ENCODE results near the gene HSF2.
A peak's percentile ranks its signal among the peaks of the same experiment; 100 is the strongest.

The HSF2 gene

DNA sequence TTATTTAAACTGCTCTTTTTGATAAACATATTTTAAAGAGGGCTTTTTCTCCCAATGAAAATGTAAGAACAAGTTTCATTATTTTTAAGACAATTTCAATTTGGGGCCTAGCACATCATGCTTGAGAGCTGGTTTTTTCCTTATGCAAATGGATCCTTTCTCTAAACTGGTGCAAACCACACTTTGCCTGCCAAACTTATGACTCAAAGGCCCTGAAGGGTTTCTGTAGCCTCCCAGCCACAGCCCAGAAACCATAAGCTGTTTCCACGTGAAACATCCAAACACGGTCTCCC is 451 bp upstream of the HSF2 start:
- H3K4me3 ChIP-seq (ENCODE audit: insufficient read depth, low read depth, low read length), result no peak overlapping the region
- peaks cover 14% of the 10 kb centered on the region for H3K4me1 ChIP-seq (ENCODE audit: control insufficient read depth, insufficient read depth, low read length)
- 0 to 5% methylated on average over 2 of the region's 2 CpGs for WGBS, 2 experiments
- H3K36me3 ChIP-seq (ENCODE audit: control insufficient read depth, insufficient read depth, low read length), result no peaks in the 10 kb centered on the region
- no peak overlapping the region for H3K27ac ChIP-seq (ENCODE audit: insufficient read depth, low read depth, low read length, poor library complexity, severe bottlenecking)
- H3K9me3 ChIP-seq (ENCODE audit: control insufficient read depth, low read length), result no peaks in the 10 kb centered on the region
- H3K27me3 ChIP-seq (ENCODE audit: control insufficient read depth, insufficient read depth, low read length, poor library complexity, severe bottlenecking), result peaks cover 42% of the 10 kb centered on the region

- Histone ChIP-seq H3K4me1 (ENCODE audit: control insufficient read depth, insufficient read depth, low read length) (peaks cover 14% of the 10 kb centered on the region), H3K27me3 (ENCODE audit: control insufficient read depth, insufficient read depth, low read length, poor library complexity, severe bottlenecking) (peaks cover 31% of the 10 kb centered on the region), H3K27ac (ENCODE audit: insufficient read depth, low read depth, low read length, poor library complexity, severe bottlenecking) (peak overlapping the region; percentile 83), H3K4me3 (ENCODE audit: insufficient read depth, low read depth, low read length) (peak overlapping the region; percentile 98), H3K36me3 (ENCODE audit: control insufficient read depth, insufficient read depth, low read length) (no peaks in the 10 kb centered on the region), H3K9me3 (ENCODE audit: control insufficient read depth, low read length) (no peaks in the 10 kb centered on the region)
- 0 to 1% methylated on average over 18 to 20 of the region's 20 CpGs for WGBS, 2 experiments
Observed at GRCh38 chr6:122400121-122400450, 634 bp downstream of the HSF2 start.

- Histone ChIP-seq H3K27ac (ENCODE audit: insufficient read depth, low read depth, low read length, poor library complexity, severe bottlenecking) (no peak overlapping the region), H3K36me3 (ENCODE audit: control insufficient read depth, insufficient read depth, low read length) (no peaks in the 10 kb centered on the region), H3K4me3 (ENCODE audit: insufficient read depth, low read depth, low read length) (peak overlapping the region; percentile 98), H3K27me3 (ENCODE audit: control insufficient read depth, insufficient read depth, low read length, poor library complexity, severe bottlenecking) (peaks cover 26% of the 10 kb centered on the region), H3K4me1 (ENCODE audit: control insufficient read depth, insufficient read depth, low read length) (peaks cover 14% of the 10 kb centered on the region), H3K9me3 (ENCODE audit: control insufficient read depth, low read length) (no peaks in the 10 kb centered on the region)
- 59 to 69% methylated on average over 4 of the region's 4 CpGs for whole genome bisulfite sequencing, 2 experiments
Observed at GRCh38 chr6:122400462-122401089, 1.1 kb downstream of the HSF2 start.

DNA sequence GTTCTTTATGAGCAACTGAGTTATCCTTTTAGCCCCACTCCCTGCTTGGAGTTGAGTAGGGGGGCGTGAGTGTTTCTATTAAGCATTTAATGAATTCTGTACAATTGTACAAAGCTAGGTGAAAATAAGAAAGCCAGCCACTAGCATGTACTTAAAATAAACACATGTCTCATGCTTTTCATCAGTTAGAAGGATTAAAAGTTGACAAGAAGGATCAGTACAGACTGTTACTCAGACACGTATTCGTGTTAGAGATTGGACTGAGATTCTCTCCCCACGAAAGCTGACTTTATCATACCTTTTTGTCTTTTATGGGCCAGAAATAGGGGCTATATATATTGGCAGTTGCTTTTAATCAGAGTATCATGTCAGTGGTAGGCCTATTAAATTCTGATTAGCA is 1.7 kb downstream of the HSF2 start:
- WGBS, 2 experiments, result 95 to 97% methylated on average over 4 of the region's 4 CpGs
- Histone ChIP-seq H3K36me3 (ENCODE audit: control insufficient read depth, insufficient read depth, low read length) (no peaks in the 10 kb centered on the region), H3K9me3 (ENCODE audit: control insufficient read depth, low read length) (no peaks in the 10 kb centered on the region), H3K4me3 (ENCODE audit: insufficient read depth, low read depth, low read length) (peak overlapping the region; percentile 98), H3K27ac (ENCODE audit: insufficient read depth, low read depth, low read length, poor library complexity, severe bottlenecking) (no peak overlapping the region), H3K27me3 (ENCODE audit: control insufficient read depth, insufficient read depth, low read length, poor library complexity, severe bottlenecking) (peaks cover 21% of the 10 kb centered on the region), H3K4me1 (ENCODE audit: control insufficient read depth, insufficient read depth, low read length) (peaks cover 14% of the 10 kb centered on the region)

DNA sequence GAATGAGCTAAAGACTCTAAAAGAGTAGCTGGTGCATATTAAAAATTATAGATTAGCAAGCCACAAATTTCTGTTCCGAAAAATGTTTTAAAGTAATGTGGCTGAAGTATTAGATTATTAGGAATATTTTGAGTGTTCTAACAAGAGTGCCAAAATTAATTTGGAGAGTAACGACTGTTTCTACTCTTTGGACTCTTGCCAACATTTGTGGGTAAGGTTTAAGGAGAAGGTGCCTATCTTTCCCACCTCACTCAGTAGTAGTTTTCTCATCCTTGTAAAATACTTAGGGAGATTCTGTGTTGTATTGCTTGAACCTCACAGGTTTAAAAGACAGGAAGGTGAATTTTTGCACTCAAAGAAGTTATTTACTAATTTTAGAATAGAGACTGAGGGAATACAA is 5.0 kb downstream of the HSF2 start:
- no peaks in the 10 kb centered on the region for H3K9me3 ChIP-seq (ENCODE audit: control insufficient read depth, low read length)
- peaks cover 14% of the 10 kb centered on the region for H3K4me1 ChIP-seq (ENCODE audit: control insufficient read depth, insufficient read depth, low read length)
- no peak overlapping the region for H3K27ac ChIP-seq (ENCODE audit: insufficient read depth, low read depth, low read length, poor library complexity, severe bottlenecking)
- H3K36me3 ChIP-seq (ENCODE audit: control insufficient read depth, insufficient read depth, low read length), result no peaks in the 10 kb centered on the region
- WGBS, 2 experiments, result 94 to 96% methylated on average over 2 of the region's 2 CpGs
- H3K27me3 ChIP-seq (ENCODE audit: control insufficient read depth, insufficient read depth, low read length, poor library complexity, severe bottlenecking), result no peaks in the 10 kb centered on the region
- H3K4me3 ChIP-seq (ENCODE audit: insufficient read depth, low read depth, low read length), result no peak overlapping the region

GRCh38 chr6:122405417-122405816 is 6.0 kb downstream of the HSF2 start:
- 88 to 89% methylated on average over 1 of the region's 1 CpG for WGBS, 2 experiments
- Histone ChIP-seq H3K27ac (ENCODE audit: insufficient read depth, low read depth, low read length, poor library complexity, severe bottlenecking) (no peak overlapping the region), H3K27me3 (ENCODE audit: control insufficient read depth, insufficient read depth, low read length, poor library complexity, severe bottlenecking) (no peaks in the 10 kb centered on the region), H3K4me1 (ENCODE audit: control insufficient read depth, insufficient read depth, low read length) (peaks cover 14% of the 10 kb centered on the region), H3K36me3 (ENCODE audit: control insufficient read depth, insufficient read depth, low read length) (no peaks in the 10 kb centered on the region), H3K9me3 (ENCODE audit: control insufficient read depth, low read length) (no peaks in the 10 kb centered on the region), H3K4me3 (ENCODE audit: insufficient read depth, low read depth, low read length) (no peak overlapping the region)

- peaks cover 7% of the 10 kb centered on the region for H3K4me1 ChIP-seq (ENCODE audit: control insufficient read depth, insufficient read depth, low read length)
- no peaks in the 10 kb centered on the region for H3K27me3 ChIP-seq (ENCODE audit: control insufficient read depth, insufficient read depth, low read length, poor library complexity, severe bottlenecking)
- H3K27ac ChIP-seq (ENCODE audit: insufficient read depth, low read depth, low read length, poor library complexity, severe bottlenecking), result no peak overlapping the region
- no peak overlapping the region for H3K4me3 ChIP-seq (ENCODE audit: insufficient read depth, low read depth, low read length)
- WGBS, 2 experiments, result 86 to 89% methylated on average over 1 of the region's 1 CpG
- H3K9me3 ChIP-seq (ENCODE audit: control insufficient read depth, low read length), result no peaks in the 10 kb centered on the region
- no peaks in the 10 kb centered on the region for H3K36me3 ChIP-seq (ENCODE audit: control insufficient read depth, insufficient read depth, low read length)
Observed at GRCh38 chr6:122406187-122406586, 6.7 kb downstream of the HSF2 start.

DNA sequence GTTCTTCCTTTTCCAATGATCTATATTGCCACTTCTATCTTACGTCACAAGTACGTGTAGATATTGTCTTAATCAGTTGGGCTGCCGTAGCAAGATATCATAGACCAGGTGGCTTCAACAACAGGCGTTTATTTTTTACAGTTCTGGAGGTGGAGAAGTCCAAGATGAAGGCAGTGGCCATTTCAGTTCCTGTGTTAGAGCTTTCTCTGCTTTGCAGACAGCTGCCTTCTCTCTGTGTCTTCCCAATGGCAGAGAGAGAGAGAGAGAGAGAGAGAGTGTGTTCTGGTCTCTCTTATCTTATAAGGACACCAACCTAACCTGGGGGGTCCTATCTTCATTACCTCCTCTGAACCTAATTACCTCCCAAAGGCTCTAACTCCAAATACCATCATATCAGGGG is 8.3 kb downstream of the HSF2 start:
- Histone ChIP-seq H3K27me3 (ENCODE audit: control insufficient read depth, insufficient read depth, low read length, poor library complexity, severe bottlenecking) (no peaks in the 10 kb centered on the region), H3K27ac (ENCODE audit: insufficient read depth, low read depth, low read length, poor library complexity, severe bottlenecking) (no peak overlapping the region), H3K36me3 (ENCODE audit: control insufficient read depth, insufficient read depth, low read length) (no peaks in the 10 kb centered on the region), H3K4me1 (ENCODE audit: control insufficient read depth, insufficient read depth, low read length) (no peaks in the 10 kb centered on the region), H3K4me3 (ENCODE audit: insufficient read depth, low read depth, low read length) (no peak overlapping the region), H3K9me3 (ENCODE audit: control insufficient read depth, low read length) (no peaks in the 10 kb centered on the region)
- 66 to 82% methylated on average over 4 of the region's 4 CpGs for WGBS, 2 experiments

- Histone ChIP-seq H3K4me3 (ENCODE audit: insufficient read depth, low read depth, low read length) (no peak overlapping the region), H3K27ac (ENCODE audit: insufficient read depth, low read depth, low read length, poor library complexity, severe bottlenecking) (no peak overlapping the region), H3K9me3 (ENCODE audit: control insufficient read depth, low read length) (no peaks in the 10 kb centered on the region), H3K27me3 (ENCODE audit: control insufficient read depth, insufficient read depth, low read length, poor library complexity, severe bottlenecking) (no peaks in the 10 kb centered on the region), H3K4me1 (ENCODE audit: control insufficient read depth, insufficient read depth, low read length) (no peaks in the 10 kb centered on the region), H3K36me3 (ENCODE audit: control insufficient read depth, insufficient read depth, low read length) (no peaks in the 10 kb centered on the region)
- WGBS, 2 experiments, result 92% methylated on average over 1 of the region's 1 CpG; no CpG with 5 or more reads in 1 of the 2 experiments
Observed at GRCh38 chr6:122408240-122408639, 8.8 kb downstream of the HSF2 start.

- Histone ChIP-seq H3K27ac (ENCODE audit: insufficient read depth, low read depth, low read length, poor library complexity, severe bottlenecking) (no peak overlapping the region), H3K4me3 (ENCODE audit: insufficient read depth, low read depth, low read length) (no peak overlapping the region), H3K27me3 (ENCODE audit: control insufficient read depth, insufficient read depth, low read length, poor library complexity, severe bottlenecking) (no peaks in the 10 kb centered on the region), H3K4me1 (ENCODE audit: control insufficient read depth, insufficient read depth, low read length) (no peaks in the 10 kb centered on the region), H3K9me3 (ENCODE audit: control insufficient read depth, low read length) (no peaks in the 10 kb centered on the region), H3K36me3 (ENCODE audit: control insufficient read depth, insufficient read depth, low read length) (no peaks in the 10 kb centered on the region)
- 91 to 97% methylated on average over 5 to 6 of the region's 6 CpGs for WGBS, 2 experiments
Observed at GRCh38 chr6:122408702-122409458, 9.4 kb downstream of the HSF2 start.

Data from ectodermal cell (in vitro differentiated cells).